Measurements from ENCODE around the gene LEFTY2.

Gene LEFTY2

GRCh38 chr1:225928186-225929175, 12.5 kb downstream of the LEFTY2 start:
- no peak for DNase-seq

- DNase-seq: no peak
Measured at GRCh38 chr1:225926551-225927113, 14.4 kb downstream of the LEFTY2 start.

GRCh38 chr1:225923692-225924555, 17.1 kb downstream of the LEFTY2 start, which contains the start of gene PYCR2:
PYCR2 (minus strand) TSS chr1:225924250; CDS start chr1:225924110, 140 bp downstream.
- peak; percentile 89 for DNase-seq

DNA sequence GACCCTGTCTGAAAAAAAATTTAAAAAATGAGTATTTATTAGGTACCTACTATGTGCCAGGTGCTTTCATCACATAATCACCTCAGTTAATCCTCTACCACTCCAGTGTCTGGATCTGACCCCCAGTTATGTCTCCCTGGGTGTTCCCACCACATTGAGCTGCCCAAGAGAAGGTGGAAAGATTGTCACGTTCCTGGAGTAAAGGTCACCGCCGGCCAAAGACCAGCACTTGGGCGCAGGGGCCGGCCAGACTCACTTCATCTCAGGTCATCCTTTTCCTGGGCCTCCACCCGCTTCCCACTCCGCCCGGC, 17.7 kb downstream of the LEFTY2 start:
- DNase-seq: no peak

GRCh38 chr1:225921734-225922709, 19.0 kb downstream of the LEFTY2 start:
- DNase-seq: no peak

- DNase-seq: no peak
Measured at GRCh38 chr1:225919906-225920305, 21.1 kb downstream of the LEFTY2 start.

GRCh38 chr1:225918280-225918679, 22.7 kb downstream of the LEFTY2 start:
- no peak for DNase-seq

DNA sequence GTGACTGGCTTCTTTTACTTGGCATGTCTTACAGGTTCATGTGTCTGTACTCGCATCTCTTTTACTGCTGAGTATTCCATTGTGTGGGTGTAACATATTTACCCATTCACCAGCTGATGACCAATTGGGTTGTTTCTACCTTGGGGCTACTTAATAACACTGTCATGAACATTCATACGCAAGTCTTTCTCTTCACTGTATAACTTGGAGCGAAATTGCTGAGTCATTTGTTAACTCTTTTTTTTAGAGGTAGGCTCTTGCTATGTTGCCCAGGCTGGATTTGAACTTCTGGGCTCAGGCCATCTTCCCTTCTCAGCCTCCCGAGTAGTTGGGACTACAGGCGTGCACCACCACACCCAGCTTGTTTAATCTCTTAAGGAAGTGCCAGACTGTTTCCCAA, 23.5 kb downstream of the LEFTY2 start:
- no peak for DNase-seq

DNA sequence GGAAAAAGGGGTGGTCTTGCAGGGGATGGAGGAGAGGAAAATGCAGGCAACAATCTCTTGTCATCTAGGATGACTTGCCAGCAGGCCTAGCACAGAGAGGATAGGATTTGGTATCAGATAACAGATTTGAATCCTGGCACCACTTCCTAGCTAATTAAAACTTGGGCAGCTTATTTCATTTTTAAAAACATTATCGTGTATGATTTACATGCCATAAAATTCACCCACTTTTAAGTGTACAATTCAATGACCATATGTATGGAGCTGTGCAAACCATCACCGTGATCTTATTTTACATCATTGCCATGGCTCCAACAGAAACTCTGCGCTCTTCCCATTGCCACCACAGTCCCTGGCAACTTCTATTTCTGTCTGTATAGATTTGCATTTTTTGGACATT, 23.9 kb downstream of the LEFTY2 start:
- no peak for DNase-seq

GRCh38 chr1:225915538-225915991, 25.5 kb downstream of the LEFTY2 start:
- no peak for DNase-seq

- DNase-seq: no peak
Measured at GRCh38 chr1:225914947-225915346, 26.1 kb downstream of the LEFTY2 start.

GRCh38 chr1:225914391-225914790, 26.6 kb downstream of the LEFTY2 start:
- DNase-seq: no peak

GRCh38 chr1:225911191-225912130, 29.6 kb downstream of the LEFTY2 start:
- peak; percentile 59 to 61 for DNase-seq

DNA sequence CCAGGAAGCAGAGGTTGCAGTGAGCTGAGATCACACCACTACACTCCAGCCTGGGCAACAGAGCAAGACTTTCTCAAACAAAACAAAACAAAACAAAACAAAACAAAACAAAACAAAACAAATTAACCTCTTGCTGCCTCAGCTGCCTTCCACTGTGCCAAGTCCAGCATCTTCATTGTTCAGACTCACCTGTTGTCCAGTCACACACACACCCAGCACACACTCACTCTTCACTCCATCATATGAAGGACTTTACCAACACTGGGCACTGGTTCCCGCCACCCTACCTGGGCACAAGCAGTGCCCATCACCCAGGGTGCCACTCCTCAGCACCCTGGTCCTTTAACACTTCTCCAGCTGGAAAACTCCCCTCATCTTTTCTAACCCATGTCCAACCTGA, 31.5 kb downstream of the LEFTY2 start:
- no peak for DNase-seq

GRCh38 chr1:225908773-225909172, 32.2 kb downstream of the LEFTY2 start:
- DNase-seq: no peak

DNA sequence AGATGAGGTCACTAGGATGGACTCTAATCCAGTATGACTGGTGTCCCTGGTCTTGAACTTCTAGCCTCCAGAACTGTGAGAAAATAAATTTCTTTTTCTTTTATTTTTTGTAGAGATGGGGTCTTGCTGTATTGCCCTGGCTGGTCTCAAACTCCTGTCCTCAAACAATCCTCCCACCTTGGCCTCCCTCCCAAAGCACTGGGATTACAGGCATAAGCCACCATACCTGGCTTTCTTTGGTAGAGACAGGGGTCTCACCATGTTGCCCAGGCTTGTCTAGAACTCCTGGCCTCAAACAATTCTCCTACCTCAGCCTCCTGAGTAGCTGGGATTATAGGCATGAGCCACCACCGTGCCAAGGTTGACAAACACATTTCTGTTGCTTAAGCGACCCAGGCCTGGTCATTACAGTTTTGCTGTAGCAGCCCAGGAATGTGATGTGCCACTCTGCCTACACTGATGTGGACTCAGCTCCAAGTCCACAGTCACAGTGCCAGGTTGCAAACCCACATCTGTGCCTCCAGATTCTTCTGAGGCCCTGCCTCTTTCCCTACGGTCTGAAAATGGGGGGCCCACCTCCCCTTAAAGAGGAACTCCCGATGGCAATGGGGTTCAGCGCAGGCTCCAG, 32.9 kb downstream of the LEFTY2 start:
- DNase-seq: no peak

- no peak for DNase-seq
Measured at GRCh38 chr1:225907341-225907740, 33.7 kb downstream of the LEFTY2 start.

DNA sequence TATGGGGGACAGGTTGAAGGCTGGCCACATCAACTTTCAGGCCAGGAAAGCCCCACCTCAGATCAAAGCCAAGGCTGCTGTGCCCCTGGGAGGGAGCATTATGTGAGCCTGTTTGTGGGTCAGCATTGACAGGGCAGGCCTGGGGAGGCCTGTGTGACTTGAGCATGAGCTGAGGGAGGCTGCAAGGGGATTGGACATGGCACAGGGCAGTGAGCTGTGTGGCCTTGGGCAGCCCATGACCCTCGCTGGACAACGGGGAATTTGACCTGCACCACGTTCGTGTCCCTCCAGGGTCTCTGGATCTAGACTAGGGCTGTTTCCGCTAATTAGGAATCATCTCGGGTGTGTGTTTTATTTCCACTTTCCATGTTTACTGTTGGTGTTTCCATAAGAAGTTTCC, 34.6 kb downstream of the LEFTY2 start:
- no peak for DNase-seq

DNA sequence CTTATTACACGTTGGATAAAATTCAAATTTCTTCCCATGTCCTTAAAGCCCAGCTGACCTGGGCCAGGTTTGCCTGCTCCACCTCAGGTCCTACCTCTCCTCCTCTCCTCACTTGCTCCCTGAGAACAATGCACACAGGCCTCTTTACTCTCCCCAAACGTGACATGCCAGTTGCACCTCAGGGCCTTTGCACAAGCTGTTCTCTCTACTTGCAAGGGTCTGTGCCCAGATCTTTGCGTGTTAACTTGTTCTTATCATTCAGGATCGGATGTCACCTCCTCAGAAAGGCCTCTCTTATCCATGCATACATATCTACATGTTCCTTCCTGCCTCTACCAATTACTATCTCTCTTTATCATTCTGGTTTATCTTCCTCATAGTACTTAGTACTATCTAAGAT, 37.4 kb downstream of the LEFTY2 start:
- no peak for DNase-seq
